Brain microvascular endothelial cell (primary cell): ENCODE data around the gene ANKRD18B.
"Not testable (repeated sequence)": the region's sequence is repeated elsewhere in the genome, so short reads cannot be mapped to it uniquely, and the experiment has no call there.

Experiments
- DNase-seq: peaks from one replicate; pipeline ENCODE4 v3.0.0-alpha.2; 2020
- H3K27ac ChIP-seq: fragments of 250-450 bp; sonication (Bioruptor Pico); 2 replicates; pipeline ENCODE4 v1.5.1; 2020; ENCODE audit warnings: mild to moderate bottlenecking, moderate library complexity
- H3K27me3 ChIP-seq: fragments of 250-450 bp; sonication (Bioruptor Pico); replicated peaks from 2 replicates; pipeline ENCODE4 v1.5.1; 2020; ENCODE audit warnings: mild to moderate bottlenecking
- H3K36me3 ChIP-seq: fragments of 250-450 bp; sonication (Bioruptor Pico); replicated peaks from 2 replicates; pipeline ENCODE4 v1.5.1; 2020; ENCODE audit warnings: mild to moderate bottlenecking
- H3K4me3 ChIP-seq: 2 replicates; pipeline ENCODE4 v1.5.1; 2011; ENCODE audit warnings: low read depth, mild to moderate bottlenecking, control low read depth, low read length, moderate library complexity
- in situ Hi-C: cut with HindIII; loops from 2 replicates; pipeline ENCODE4 v1.10.0; 2017; ENCODE audit warnings: low sequenced_read_pairs, low pct_ligation_motif_present
- TF ChIP-seq, protein P1 (sequence below): IDR thresholded peaks from 2 replicates; pipeline ENCODE4 v1.5.1; 2011; ENCODE audit warnings: low read depth, mild to moderate bottlenecking, moderate library complexity, low read length, control low read depth, inconsistent platforms; ENCODE audit errors: missing control alignments

ANKRD18B gene

DNA sequence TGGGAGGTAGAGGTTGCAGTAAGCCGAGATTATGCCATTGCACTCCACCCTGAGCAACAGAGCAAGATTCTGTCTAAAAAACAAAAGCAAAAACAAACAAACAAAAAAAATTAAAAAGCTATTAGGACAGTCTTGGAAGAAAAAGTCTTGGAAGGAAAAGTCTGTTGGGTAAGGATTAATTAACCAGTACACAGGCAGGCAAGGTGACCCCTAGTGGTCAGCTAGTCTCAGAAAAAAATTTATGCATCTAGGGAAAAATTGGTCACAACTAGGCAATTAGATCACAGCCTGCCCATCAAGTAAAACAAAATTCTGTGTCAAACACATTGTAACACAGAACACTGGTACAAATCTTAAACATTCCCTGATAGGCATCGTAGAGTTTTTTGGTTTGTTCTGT, 6.7 kb upstream of the ANKRD18B start:
- H3K27me3 ChIP-seq, result no peaks in the 10 kb centered on the region
- TF ChIP-seq, protein P1, sequence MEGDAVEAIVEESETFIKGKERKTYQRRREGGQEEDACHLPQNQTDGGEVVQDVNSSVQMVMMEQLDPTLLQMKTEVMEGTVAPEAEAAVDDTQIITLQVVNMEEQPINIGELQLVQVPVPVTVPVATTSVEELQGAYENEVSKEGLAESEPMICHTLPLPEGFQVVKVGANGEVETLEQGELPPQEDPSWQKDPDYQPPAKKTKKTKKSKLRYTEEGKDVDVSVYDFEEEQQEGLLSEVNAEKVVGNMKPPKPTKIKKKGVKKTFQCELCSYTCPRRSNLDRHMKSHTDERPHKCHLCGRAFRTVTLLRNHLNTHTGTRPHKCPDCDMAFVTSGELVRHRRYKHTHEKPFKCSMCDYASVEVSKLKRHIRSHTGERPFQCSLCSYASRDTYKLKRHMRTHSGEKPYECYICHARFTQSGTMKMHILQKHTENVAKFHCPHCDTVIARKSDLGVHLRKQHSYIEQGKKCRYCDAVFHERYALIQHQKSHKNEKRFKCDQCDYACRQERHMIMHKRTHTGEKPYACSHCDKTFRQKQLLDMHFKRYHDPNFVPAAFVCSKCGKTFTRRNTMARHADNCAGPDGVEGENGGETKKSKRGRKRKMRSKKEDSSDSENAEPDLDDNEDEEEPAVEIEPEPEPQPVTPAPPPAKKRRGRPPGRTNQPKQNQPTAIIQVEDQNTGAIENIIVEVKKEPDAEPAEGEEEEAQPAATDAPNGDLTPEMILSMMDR, result peak; percentile 70
- H3K4me3 ChIP-seq, result no peak overlapping the region
- H3K36me3 ChIP-seq, result no peaks in the 10 kb centered on the region
- H3K27ac ChIP-seq, result no peak overlapping the region
- DNase-seq, result peak; percentile 43
- in situ Hi-C loops, result no loop called here

DNA sequence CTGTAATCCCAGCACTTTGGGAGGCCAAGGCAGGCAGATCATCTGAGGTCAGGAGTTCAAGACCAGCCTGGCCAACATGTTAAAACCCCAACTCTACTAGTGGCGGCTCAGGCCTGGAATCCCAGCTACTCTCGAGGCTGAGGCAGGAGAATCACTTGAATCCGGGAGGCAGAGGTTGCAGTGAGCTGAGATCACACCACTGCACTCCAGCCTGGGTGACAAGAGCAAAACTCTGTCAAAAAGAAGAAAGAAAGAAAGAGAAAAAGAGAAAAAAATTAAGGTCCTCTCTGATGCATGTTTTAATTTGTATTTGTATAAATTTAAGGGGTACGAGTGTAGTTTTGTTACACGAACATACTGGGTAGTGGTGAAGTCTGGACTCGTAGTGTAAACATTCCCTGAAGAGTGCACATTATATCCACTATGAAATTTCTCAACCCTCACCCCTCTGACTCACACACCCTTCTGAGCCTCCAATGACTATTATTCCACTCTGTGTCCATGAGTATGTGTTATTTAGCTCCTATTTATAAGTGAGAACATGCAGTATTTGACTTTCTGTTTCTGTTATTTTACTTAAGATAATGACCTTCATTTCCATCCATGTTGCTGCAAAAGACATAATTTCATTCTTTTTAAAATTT, 6.0 kb upstream of the ANKRD18B start:
- peak overlapping the region; percentile 47 for H3K27ac ChIP-seq
- H3K27me3 ChIP-seq, H3K36me3 ChIP-seq, in situ Hi-C loops, H3K4me3 ChIP-seq: not testable (repeated sequence)
- peak; percentile 63 for DNase-seq

DNA sequence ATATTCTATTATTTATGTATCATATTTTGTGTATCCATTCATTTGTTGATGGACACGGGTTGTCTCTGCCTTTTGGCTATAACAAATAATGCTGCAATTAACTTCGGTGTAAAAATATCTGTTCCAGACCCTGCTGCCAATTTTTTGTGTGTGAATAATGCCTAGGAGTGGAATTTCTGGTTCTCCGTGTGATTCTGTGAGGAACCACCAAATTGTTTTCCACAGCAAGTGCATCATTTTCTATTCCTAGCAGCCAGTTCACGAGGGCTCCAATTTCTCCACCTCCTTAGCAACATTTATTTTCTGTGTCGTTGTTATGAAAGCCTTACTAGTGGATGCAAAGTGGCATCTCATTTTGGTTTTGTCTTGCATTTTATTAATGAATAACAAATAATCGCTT, 2.2 kb upstream of the ANKRD18B start:
- H3K27me3 ChIP-seq, in situ Hi-C loops, H3K4me3 ChIP-seq, H3K27ac ChIP-seq, DNase-seq, H3K36me3 ChIP-seq: not testable (repeated sequence)

DNA sequence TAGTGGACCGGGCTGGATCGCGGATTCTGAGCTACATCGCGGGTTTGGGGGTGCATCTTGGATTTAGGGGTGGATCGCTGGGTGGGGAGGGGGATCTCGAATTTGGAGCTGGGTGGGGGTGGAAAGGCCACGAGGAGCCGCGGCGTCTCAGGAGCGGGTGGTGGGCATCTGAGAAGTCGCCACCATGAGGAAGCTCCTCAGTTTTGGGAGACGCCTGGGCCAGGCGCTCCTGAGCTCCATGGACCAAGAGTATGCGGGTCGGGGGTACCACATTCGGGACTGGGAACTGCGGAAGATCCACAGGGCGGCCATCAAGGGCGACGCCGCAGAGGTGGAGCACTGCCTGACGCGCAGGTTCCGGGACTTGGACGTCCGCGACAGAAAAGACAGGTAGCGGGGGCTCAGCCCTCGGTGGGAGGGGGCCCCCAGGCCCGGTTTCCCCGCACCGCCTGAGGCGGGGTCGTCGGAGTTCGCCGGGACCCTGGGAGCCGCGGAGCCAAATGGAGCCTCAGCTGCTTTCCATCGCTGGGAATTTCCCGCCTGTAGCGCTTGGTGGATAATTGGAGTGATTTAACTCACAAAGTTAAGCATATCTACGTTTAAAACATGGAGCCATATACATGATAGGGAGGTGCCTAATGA, 376 bp downstream of the ANKRD18B start:
- H3K4me3 ChIP-seq, result peak overlapping the region; percentile 73
- TF ChIP-seq, protein P1, result no peak

DNA sequence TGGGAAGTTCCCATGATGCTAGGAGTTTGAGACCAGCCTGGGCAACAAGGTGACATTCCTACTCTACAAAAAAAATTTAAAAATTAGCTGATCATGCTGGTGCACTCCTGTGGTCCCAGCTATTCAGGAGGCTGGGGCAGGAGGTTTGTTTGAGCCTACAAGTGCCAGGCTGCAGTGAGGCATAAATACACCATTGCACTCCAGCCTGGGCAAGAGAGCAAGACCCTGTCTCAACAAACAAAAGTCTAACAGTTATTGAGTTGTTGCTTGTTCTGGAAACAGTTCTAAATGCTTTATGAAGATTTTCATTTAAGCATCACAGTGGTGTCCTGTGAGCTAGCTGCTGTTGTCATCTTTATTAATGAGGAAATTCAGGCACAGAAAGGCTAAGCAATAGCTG, 4.0 kb downstream of the ANKRD18B start:
- H3K36me3 ChIP-seq, DNase-seq, H3K27me3 ChIP-seq, in situ Hi-C loops, H3K27ac ChIP-seq, H3K4me3 ChIP-seq: not testable (repeated sequence)

More for the DNA sequence above, 376 bp downstream of the ANKRD18B start:
- Histone ChIP-seq H3K27me3 (no peaks in the 10 kb centered on the region), H3K36me3 (no peaks in the 10 kb centered on the region), H3K27ac (no peak overlapping the region)
- DNase-seq, result no peak
- in situ Hi-C loops, result no loop called here

DNA sequence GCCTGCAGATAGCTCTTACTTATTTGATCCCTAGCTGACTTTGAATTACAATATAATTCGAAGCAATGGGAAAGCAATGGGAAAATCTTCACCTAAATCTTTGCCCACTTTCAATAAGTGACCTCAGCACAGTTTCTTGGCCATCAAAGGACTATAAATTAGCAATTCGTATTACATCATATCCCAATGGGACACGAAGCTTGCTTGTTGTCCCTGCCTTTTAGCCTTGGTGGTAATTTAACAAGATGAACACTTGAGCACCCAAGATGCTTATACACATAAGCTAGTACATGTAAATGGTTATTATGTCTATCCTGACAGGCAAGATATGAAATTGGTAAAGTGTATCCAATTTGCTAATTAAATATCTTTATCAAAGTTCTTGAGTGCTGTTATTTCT, 9.9 kb downstream of the ANKRD18B start:
- H3K4me3 ChIP-seq, H3K36me3 ChIP-seq, H3K27me3 ChIP-seq, DNase-seq, H3K27ac ChIP-seq, in situ Hi-C loops: not testable (repeated sequence)

DNA sequence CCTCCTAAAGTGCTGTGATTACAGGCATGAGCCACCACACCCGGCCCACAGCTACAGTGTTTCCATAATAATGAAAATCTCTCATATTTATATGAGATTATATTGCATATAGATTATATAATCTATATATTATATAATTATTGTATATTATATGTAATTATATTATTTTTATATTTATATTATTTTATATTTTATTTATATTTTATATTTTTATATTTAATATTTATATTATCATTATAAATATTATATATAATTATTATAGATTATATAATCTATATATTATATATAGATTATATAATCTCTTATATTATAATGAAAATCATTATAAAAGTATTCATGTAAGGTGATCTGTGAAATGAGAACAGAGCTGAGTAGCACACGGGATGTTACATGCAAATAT, 11.5 kb downstream of the ANKRD18B start:
- Histone ChIP-seq H3K4me3 (no peak overlapping the region), H3K27me3 (no peaks in the 10 kb centered on the region), H3K36me3 (no peaks in the 10 kb centered on the region), H3K27ac (no peak overlapping the region)
- no peak for DNase-seq
- TF ChIP-seq, protein P1, result no peak
- in situ Hi-C loops, result no loop called here

DNA sequence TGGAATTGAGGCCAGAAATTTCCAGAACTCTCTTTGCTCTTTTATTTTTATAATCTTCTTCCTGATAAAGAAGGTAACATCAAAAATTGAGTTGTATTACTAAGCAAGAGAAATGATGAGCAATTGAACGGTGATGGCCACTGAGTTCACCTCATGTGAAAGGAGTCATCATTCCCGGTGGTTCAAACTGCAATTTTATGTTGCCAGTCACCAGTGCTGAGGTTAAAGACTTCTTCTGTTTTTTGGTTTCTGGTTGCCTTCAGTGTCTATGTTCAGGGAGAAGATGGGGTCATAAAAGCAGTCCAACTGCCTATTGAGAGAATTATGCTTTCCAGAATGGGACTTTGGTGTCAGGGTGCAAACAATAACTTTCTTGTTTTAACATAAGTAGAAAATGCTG, 19.4 kb downstream of the ANKRD18B start:
- H3K27ac ChIP-seq, in situ Hi-C loops, H3K4me3 ChIP-seq, H3K36me3 ChIP-seq, H3K27me3 ChIP-seq: not testable (repeated sequence)
- peak; percentile 27 for DNase-seq

DNA sequence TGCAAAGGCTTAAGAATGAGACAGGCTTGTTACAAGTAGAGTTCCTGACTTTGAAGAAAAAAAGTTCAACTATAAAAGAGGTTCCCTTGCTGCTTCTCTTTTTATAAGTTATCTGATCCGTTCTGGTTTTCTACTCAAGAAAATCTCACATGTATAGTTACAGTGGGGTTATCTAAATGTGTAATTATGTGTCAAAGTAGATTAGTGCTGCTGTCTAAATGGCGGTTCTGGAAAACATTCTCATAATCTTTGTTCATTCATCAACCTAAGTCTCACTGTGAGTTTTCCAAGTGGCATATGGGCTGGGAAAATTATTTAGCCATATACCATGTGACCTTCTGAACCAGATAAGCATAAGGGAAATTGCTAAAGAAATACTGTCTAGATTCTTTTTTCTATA, 21.7 kb downstream of the ANKRD18B start:
- H3K27me3 ChIP-seq, H3K36me3 ChIP-seq, H3K4me3 ChIP-seq, in situ Hi-C loops, DNase-seq, H3K27ac ChIP-seq: not testable (repeated sequence)

DNA sequence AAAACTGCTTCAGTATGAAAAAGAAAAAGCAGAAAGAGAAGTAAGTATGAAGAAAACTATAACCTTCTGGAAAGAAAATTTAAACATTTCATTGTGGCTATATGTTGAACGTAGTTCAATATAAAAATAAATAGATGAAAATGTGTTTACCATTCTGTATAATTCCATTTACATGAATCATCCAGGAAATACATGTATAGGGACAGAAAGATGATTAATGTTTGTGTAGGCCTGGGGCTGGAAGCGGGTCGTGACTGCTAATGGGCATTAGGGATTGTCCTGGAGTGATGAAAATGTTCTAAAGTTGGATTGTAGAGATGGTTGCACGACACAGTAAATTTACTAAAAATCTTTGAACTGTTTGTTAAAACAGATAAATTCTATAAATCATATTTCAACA, 24.8 kb downstream of the ANKRD18B start:
- in situ Hi-C loops, H3K4me3 ChIP-seq, H3K27ac ChIP-seq, H3K36me3 ChIP-seq, DNase-seq, H3K27me3 ChIP-seq: not testable (repeated sequence)

DNA sequence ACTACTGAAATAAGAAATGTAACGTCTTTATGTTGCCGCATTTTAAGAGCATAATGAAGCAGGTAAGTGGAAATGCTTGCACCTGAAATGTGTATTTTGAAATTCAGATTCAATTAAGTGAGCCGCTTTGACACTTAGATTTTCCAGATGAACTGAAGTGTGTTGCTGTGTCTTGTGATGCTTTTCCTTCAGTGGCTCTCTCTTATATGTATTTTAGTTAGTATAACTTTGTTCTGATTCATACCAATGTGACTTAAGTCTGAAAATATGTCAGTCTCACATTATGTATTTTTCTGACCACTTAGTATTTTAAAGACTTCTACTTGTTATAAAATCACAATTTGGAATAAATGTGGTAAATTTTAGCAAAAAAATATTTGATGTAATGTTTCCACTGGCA, 25.4 kb downstream of the ANKRD18B start:
- in situ Hi-C loops, H3K4me3 ChIP-seq, H3K36me3 ChIP-seq, DNase-seq, H3K27me3 ChIP-seq: not testable (repeated sequence)
- H3K27ac ChIP-seq, result peak overlapping the region; percentile 20

DNA sequence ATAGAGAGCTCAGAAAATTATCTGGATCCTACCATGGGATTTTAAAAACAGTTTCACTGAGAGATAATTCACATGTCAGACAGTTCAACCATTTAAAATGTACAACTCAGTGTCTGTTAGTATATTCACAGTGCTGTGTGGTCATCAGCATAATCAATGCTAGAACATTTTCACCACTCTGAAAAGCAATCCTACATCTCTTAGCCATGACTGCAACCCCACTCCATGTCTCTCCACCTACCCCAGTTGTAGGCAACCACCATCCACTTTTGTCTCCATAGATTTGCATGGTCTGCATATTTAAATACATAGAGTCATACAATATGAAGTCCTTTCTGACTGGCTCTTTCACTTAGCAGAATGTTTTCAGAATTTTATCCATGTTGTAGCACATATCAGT, 27.1 kb downstream of the ANKRD18B start:
- H3K27ac ChIP-seq, DNase-seq, H3K36me3 ChIP-seq, H3K4me3 ChIP-seq, H3K27me3 ChIP-seq, in situ Hi-C loops: not testable (repeated sequence)
